HL-60 (cell line): ENCODE measurements around the gene STARD6.

Experiments used
- DNase-seq, 2 experiments: peaks; one replicate each; pipeline ENCODE4 v3.0.0-alpha.2; 2010 to 2020; ENCODE audit warnings: low read depth in 1 of 2, low spot score in 1 of 2
- H3K27ac ChIP-seq: fragments of 250-450 bp; sonication (Bioruptor Pico); replicated peaks from 2 replicates; pipeline ENCODE4 v1.5.1; 2020; ENCODE audit warnings: mild to moderate bottlenecking, moderate library complexity
- H3K27me3 ChIP-seq: fragments of 250-450 bp; sonication (Bioruptor Pico); 2 replicates; pipeline ENCODE4 v1.5.1; 2021; ENCODE audit warnings: mild to moderate bottlenecking, moderate library complexity; ENCODE audit not compliant: insufficient read depth, poor library complexity, severe bottlenecking
- H3K4me3 ChIP-seq: replicated peaks from 2 replicates; pipeline ENCODE4 v1.5.1; 2011; ENCODE audit warnings: mild to moderate bottlenecking, control low read depth, low read length; ENCODE audit not compliant: insufficient read depth
- GABPA ChIP-seq: IDR thresholded peaks from 2 replicates; pipeline ENCODE4 v1.6.1; 2012; ENCODE audit warnings: low read depth
- POLR2AphosphoS5 ChIP-seq: IDR thresholded peaks from 2 replicates; pipeline ENCODE4 v1.6.1; 2012; ENCODE audit warnings: low read depth
- SPI1 ChIP-seq: IDR thresholded peaks from 2 replicates; pipeline ENCODE4 v1.6.1; 2012; ENCODE audit warnings: low read depth, mild to moderate bottlenecking, borderline replicate concordance
- TF ChIP-seq, protein P1 (sequence below): IDR thresholded peaks from one replicate; pipeline ENCODE4 v1.5.1; 2011; ENCODE audit warnings: low read length, control low read depth, inconsistent platforms; ENCODE audit not compliant: insufficient read depth
- TF ChIP-seq, protein P2 (sequence below): IDR thresholded peaks from 2 replicates; pipeline ENCODE4 v1.6.1; 2012; ENCODE audit warnings: low read depth; ENCODE audit not compliant: insufficient replicate concordance

Gene STARD6

GRCh38 chr18:54382733-54383252 lies 25.1 kb upstream of the STARD6 start:
- TF ChIP-seq GABPA (no peak), SPI1 (no peak), POLR2AphosphoS5 (no peak)
- TF ChIP-seq, protein P1, sequence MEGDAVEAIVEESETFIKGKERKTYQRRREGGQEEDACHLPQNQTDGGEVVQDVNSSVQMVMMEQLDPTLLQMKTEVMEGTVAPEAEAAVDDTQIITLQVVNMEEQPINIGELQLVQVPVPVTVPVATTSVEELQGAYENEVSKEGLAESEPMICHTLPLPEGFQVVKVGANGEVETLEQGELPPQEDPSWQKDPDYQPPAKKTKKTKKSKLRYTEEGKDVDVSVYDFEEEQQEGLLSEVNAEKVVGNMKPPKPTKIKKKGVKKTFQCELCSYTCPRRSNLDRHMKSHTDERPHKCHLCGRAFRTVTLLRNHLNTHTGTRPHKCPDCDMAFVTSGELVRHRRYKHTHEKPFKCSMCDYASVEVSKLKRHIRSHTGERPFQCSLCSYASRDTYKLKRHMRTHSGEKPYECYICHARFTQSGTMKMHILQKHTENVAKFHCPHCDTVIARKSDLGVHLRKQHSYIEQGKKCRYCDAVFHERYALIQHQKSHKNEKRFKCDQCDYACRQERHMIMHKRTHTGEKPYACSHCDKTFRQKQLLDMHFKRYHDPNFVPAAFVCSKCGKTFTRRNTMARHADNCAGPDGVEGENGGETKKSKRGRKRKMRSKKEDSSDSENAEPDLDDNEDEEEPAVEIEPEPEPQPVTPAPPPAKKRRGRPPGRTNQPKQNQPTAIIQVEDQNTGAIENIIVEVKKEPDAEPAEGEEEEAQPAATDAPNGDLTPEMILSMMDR, result no peak
- TF ChIP-seq, protein P2, sequence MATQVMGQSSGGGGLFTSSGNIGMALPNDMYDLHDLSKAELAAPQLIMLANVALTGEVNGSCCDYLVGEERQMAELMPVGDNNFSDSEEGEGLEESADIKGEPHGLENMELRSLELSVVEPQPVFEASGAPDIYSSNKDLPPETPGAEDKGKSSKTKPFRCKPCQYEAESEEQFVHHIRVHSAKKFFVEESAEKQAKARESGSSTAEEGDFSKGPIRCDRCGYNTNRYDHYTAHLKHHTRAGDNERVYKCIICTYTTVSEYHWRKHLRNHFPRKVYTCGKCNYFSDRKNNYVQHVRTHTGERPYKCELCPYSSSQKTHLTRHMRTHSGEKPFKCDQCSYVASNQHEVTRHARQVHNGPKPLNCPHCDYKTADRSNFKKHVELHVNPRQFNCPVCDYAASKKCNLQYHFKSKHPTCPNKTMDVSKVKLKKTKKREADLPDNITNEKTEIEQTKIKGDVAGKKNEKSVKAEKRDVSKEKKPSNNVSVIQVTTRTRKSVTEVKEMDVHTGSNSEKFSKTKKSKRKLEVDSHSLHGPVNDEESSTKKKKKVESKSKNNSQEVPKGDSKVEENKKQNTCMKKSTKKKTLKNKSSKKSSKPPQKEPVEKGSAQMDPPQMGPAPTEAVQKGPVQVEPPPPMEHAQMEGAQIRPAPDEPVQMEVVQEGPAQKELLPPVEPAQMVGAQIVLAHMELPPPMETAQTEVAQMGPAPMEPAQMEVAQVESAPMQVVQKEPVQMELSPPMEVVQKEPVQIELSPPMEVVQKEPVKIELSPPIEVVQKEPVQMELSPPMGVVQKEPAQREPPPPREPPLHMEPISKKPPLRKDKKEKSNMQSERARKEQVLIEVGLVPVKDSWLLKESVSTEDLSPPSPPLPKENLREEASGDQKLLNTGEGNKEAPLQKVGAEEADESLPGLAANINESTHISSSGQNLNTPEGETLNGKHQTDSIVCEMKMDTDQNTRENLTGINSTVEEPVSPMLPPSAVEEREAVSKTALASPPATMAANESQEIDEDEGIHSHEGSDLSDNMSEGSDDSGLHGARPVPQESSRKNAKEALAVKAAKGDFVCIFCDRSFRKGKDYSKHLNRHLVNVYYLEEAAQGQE, result no peak
- H3K27me3 ChIP-seq, result no peaks in the 10 kb centered on the region
- no peak for DNase-seq
- H3K27ac ChIP-seq, result no peak overlapping the region
- no peak overlapping the region for H3K4me3 ChIP-seq

DNA sequence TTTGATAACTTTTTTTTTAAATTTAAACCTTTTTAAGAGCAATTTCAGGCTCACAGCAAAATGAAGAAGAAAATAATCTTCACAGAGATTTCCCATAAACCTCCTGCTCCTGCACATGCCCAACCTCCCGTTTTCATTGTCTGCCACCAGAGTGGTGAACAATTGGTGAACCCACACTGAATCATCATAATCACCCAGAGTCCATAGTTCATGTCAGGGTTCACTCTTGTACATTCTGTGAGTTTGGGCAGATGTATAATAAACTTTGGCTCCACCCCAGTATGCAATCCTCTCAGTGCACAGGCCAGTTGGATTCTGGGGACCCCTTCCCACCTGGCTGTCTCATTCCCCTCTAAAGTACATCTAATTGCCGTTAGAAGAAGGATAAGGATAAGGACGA lies 24.4 kb upstream of the STARD6 start:
- TF ChIP-seq POLR2AphosphoS5, result no peak
- TF ChIP-seq GABPA, result no peak
- TF ChIP-seq, protein P1, result no peak
- TF ChIP-seq, protein P2, result no peak
- Histone ChIP-seq H3K4me3 (no peak overlapping the region), H3K27ac (no peak overlapping the region), H3K27me3 (no peaks in the 10 kb centered on the region)
- DNase-seq, result no peak

DNA sequence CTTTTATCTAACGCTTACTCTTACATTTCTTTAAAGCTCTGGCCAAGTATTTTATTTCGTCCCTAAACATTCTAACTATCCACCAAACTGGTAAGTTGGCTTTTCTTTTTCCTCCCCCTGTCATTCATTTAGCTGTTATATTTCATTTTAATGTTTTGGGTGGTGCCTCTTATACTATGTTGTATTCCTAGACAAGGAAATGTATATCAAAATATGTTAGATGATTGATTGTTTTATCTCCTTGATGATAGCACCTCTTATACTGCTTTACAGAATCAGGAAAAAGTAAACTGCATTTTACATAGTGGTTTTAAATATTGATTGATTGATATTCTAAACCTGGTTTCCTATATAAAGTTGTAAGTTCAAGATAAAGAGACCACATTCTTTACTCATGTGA lies 24.0 kb upstream of the STARD6 start:
- no peak overlapping the region for H3K4me3 ChIP-seq
- DNase-seq, result no peak
- H3K27me3 ChIP-seq, result no peaks in the 10 kb centered on the region
- no peak for TF ChIP-seq SPI1
- TF ChIP-seq GABPA, result no peak
- no peak for TF ChIP-seq POLR2AphosphoS5
- TF ChIP-seq, protein P2, result no peak
- TF ChIP-seq, protein P1, result no peak
- no peak overlapping the region for H3K27ac ChIP-seq
